Endothelial cell (in vitro differentiated cells): ENCODE measurements around the gene PSMG2. TPM values are rescaled to one million over a fixed set of nuclear protein-coding genes. Genes with fewer than 3 reads are reported as not detected.

Experiments used
- DNase-seq: peaks from one replicate; pipeline ENCODE4 v3.0.0; 2021; ENCODE audit warnings: low spot score
- H3K27ac Mint-ChIP-seq: one replicate; pipeline ENCODE4 v1.8.0; 2021; ENCODE audit warnings: mixed read lengths, inconsistent platforms; ENCODE audit not compliant: unreplicated experiment
- H3K27me3 Mint-ChIP-seq: one replicate; pipeline ENCODE4 v1.8.0; 2021; ENCODE audit warnings: mild to moderate bottlenecking, moderate library complexity, mixed read lengths, inconsistent platforms; ENCODE audit not compliant: unreplicated experiment
- H3K36me3 Mint-ChIP-seq: one replicate; pipeline ENCODE4 v1.8.0; 2021; ENCODE audit warnings: mild to moderate bottlenecking, low read depth, mixed read lengths, inconsistent platforms; ENCODE audit not compliant: unreplicated experiment
- H3K4me1 Mint-ChIP-seq: one replicate; pipeline ENCODE4 v1.8.0; 2021; ENCODE audit warnings: mild to moderate bottlenecking, mixed read lengths, inconsistent platforms; ENCODE audit not compliant: unreplicated experiment
- H3K4me3 Mint-ChIP-seq: one replicate; pipeline ENCODE4 v1.8.0; 2021; ENCODE audit warnings: mild to moderate bottlenecking, mixed read lengths, inconsistent platforms; ENCODE audit not compliant: unreplicated experiment
- H3K9me3 Mint-ChIP-seq: one replicate; pipeline ENCODE4 v1.8.0; 2021; ENCODE audit warnings: mixed read lengths, inconsistent platforms; ENCODE audit not compliant: unreplicated experiment
- CTCF ChIP-seq: fragments of 200-600 bp; sonication (generic); IDR thresholded peaks from one replicate; pipeline ENCODE4 v1.5.0; 2021; ENCODE audit warnings: antibody characterized with exemption; ENCODE audit not compliant: unreplicated experiment
- total RNA-seq: library from RNA; stranded (reverse); fragmentation: NEBNext Ultra II Directional; extraction: Animal tissue kit (Norgen Biotek cat#: 25700); gene quantifications from one replicate; pipeline ENCODE4 v1.2.1, GENCODE V29; 2021; ENCODE audit not compliant: unreplicated experiment

Gene PSMG2
- total RNA-seq, 1 donor from 2014 or later = 70.4 TPM

GRCh38 chr18:12765126-12765525, 62.3 kb downstream of the PSMG2 start:
- Mint-ChIP-seq H3K4me3 (no peak overlapping the region), H3K4me1 (peaks cover 3% of the 10 kb centered on the region), H3K27ac (no peak overlapping the region), H3K9me3 (no peaks in the 10 kb centered on the region), H3K36me3 (no peaks in the 10 kb centered on the region), H3K27me3 (no peaks in the 10 kb centered on the region)
- DNase-seq = no peak
- no peak for TF ChIP-seq CTCF

- Mint-ChIP-seq H3K9me3 (no peaks in the 10 kb centered on the region), H3K36me3 (no peaks in the 10 kb centered on the region), H3K27me3 (no peaks in the 10 kb centered on the region), H3K4me3 (no peak overlapping the region), H3K27ac (no peak overlapping the region), H3K4me1 (peaks cover 3% of the 10 kb centered on the region)
- TF ChIP-seq CTCF = no peak
- no peak for DNase-seq
Measured at GRCh38 chr18:12765586-12765985, 62.7 kb downstream of the PSMG2 start.

GRCh38 chr18:12766986-12767433, 64.2 kb downstream of the PSMG2 start:
- H3K9me3 Mint-ChIP-seq = no peaks in the 10 kb centered on the region
- H3K36me3 Mint-ChIP-seq = no peaks in the 10 kb centered on the region
- H3K4me1 Mint-ChIP-seq = peaks cover 3% of the 10 kb centered on the region
- no peak for TF ChIP-seq CTCF
- peaks cover 3% of the 10 kb centered on the region for H3K27me3 Mint-ChIP-seq
- H3K27ac Mint-ChIP-seq = no peak overlapping the region
- peak; percentile 35 for DNase-seq
- no peak overlapping the region for H3K4me3 Mint-ChIP-seq

- Mint-ChIP-seq H3K9me3 (no peaks in the 10 kb centered on the region), H3K27me3 (peaks cover 3% of the 10 kb centered on the region), H3K4me3 (no peak overlapping the region), H3K4me1 (peaks cover 3% of the 10 kb centered on the region), H3K36me3 (no peaks in the 10 kb centered on the region), H3K27ac (no peak overlapping the region)
- no peak for DNase-seq
- TF ChIP-seq CTCF = no peak
Measured at GRCh38 chr18:12767580-12768155, 64.8 kb downstream of the PSMG2 start.

- H3K27me3 Mint-ChIP-seq = peaks cover 3% of the 10 kb centered on the region
- no peak for TF ChIP-seq CTCF
- no peaks in the 10 kb centered on the region for H3K9me3 Mint-ChIP-seq
- H3K4me1 Mint-ChIP-seq = peaks cover 3% of the 10 kb centered on the region
- no peak overlapping the region for H3K4me3 Mint-ChIP-seq
- no peak overlapping the region for H3K27ac Mint-ChIP-seq
- DNase-seq = no peak
- H3K36me3 Mint-ChIP-seq = no peaks in the 10 kb centered on the region
Measured at GRCh38 chr18:12768625-12769024, 65.8 kb downstream of the PSMG2 start.
